ENCODE measurements around the gene NCBP2L.

NCBP2L gene

GRCh38 chrX:107752714-107753113 is 24.8 kb upstream of the NCBP2L start:
- DNase-seq (ENCODE audit: low read depth in 2 of 2): no peak

DNA sequence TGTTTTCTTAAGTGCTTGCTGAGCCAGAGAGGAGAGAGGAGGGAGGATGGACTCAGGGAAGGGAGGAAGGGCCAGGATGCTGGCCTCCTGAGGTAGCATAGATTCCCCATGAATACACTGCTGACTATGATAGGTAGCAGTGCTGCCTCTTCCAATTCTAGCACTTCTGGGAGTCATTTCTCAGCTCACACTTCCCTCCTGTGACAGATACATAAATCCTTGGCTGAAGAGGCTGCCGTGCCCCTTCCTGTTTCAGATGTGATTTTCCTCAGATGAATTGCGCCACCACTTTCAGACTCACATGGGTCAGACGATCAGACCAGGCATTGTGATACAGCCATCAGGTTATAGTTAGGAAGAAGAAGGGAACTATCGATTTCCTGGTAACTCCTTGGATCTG is 24.3 kb upstream of the NCBP2L start:
- DNase-seq (ENCODE audit: low read depth in 2 of 2): no peak

GRCh38 chrX:107755721-107756120 is 21.8 kb upstream of the NCBP2L start:
- no peak for DNase-seq (ENCODE audit: low read depth in 2 of 2)

GRCh38 chrX:107758231-107758766 is 19.2 kb upstream of the NCBP2L start:
- DNase-seq (ENCODE audit: low read depth in 2 of 2): no peak

- no peak for DNase-seq (ENCODE audit: low read depth in 2 of 2)
Observed at GRCh38 chrX:107760304-107761077, 17.0 kb upstream of the NCBP2L start.

GRCh38 chrX:107763647-107764046 is 13.9 kb upstream of the NCBP2L start:
- DNase-seq (ENCODE audit: low read depth in 2 of 2): no peak

GRCh38 chrX:107764845-107765608 is 12.5 kb upstream of the NCBP2L start:
- no peak for DNase-seq (ENCODE audit: low read depth in 2 of 2)

GRCh38 chrX:107766470-107767150 is 10.9 kb upstream of the NCBP2L start:
- DNase-seq (ENCODE audit: low read depth in 2 of 2): no peak

- DNase-seq (ENCODE audit: low read depth in 2 of 2): no peak
Observed at GRCh38 chrX:107768051-107768450, 9.5 kb upstream of the NCBP2L start.

GRCh38 chrX:107769581-107770317 is 7.8 kb upstream of the NCBP2L start:
- no peak for DNase-seq (ENCODE audit: low read depth in 2 of 2)

DNA sequence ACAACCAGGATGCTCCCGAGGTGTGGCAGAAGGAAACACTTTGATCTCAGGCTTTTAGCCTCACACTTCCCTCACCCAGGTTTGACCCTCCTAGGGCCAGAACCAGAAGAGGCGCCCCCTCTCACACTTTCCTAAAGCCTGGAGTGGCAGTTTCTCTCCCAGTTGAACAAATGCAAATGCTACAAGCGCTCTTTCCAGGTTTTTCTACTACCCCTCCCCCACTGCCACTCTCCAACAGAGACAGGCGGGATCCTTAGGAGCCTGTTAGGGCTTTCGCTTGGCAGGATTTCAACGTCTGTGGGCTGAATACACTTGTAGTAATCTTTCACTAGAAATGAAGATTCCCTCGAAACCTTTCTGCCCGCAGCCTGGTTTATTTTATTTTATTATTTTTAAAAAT is 4.3 kb upstream of the NCBP2L start:
- no peak for DNase-seq (ENCODE audit: low read depth in 2 of 2)

DNA sequence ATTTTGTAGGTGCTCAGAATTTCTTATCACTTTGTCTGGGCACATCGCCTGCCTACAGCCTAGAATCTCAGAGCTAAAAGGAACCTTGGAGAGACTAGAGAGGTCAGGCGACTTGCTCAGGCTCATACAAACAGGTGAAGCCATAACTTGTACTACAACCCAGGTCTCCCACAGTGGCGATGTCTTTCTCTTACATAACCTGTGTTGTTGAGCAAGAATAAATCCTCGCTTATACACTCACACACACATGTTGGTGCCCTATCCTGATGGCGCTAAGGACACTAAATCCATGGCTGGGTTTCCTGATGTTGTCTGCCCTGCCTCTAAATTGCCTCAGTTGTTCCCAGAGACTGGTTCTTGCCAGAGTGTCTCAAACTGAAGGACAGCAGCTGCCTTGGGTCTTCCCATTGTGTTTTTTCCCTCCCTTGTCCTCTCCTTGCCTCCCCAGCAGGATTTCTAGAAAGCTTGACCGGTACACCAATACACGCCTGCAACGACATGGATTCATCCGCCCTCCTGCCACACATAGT is 3.6 kb upstream of the NCBP2L start:
- no peak for DNase-seq (ENCODE audit: low read depth in 2 of 2)

DNA sequence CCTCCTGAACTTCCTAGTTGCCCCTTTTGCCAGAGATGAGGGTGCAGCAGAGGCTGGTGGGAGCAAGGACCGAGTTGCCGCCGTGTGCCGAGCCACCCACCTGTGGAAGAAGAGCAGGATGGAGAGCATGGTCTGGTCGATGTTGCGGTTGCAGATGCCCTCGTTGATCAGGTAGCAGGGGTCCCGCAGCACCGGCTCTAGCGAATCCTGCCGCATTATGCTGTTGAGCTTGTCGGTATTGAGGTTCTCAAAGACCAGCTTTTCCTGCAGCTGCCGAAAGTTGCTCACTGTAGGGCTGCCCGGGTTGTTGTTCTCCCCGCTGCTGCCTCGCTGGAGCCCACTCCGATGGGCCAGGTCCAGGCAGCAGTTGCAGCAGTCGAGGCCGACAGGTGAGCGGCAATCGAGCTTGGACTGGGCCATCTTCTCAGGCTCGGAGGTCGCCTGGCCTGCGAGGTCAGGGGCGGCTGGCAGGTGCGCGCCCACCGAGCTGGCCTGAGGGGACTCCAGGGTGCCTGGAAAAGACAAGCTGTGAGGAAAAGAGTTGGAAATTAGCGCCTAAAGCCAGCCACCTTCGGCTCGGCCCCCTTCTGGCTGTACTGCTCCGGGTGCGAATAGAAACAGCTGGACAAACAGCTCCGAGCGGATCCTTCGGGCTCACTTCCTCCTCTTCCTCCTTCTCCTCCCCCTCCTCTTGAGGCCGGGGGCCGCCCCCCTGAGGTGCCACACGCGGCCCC is 2.4 kb upstream of the NCBP2L start:
- no peak for DNase-seq (ENCODE audit: low read depth in 2 of 2)

GRCh38 chrX:107775734-107776511 is 1.6 kb upstream of the NCBP2L start, which contains the start of gene TSC22D3:
Gene TSC22D3 (minus strand): TSS chrX:107775787. CDS start chrX:107775419, 368 bp downstream.
- no peak for DNase-seq (ENCODE audit: low read depth in 2 of 2)

GRCh38 chrX:107776649-107777535 is 641 bp upstream of the NCBP2L start:
- DNase-seq (ENCODE audit: low read depth in 2 of 2): peak; percentile 64 to 66

DNA sequence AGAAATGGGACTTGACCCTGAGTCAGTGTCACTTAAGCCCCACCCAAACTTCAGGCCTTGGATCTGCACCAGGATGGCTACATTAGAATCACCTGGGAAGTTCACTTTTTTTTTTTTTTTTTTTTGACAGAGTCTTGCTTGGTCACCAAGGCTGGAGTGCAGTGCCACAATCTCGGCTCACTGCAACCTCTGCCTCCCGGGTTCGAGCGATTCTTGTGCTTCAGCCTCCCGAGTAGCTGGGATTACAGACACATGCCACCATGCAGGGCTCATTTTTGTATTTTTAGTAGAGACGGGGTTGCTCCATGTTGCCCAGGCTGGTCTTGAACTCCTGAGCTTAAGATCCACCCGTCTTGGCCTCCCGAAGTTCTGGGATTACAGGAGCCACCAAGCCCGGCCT is 3.0 kb downstream of the NCBP2L start:
- no peak for DNase-seq (ENCODE audit: low read depth in 2 of 2)

DNA sequence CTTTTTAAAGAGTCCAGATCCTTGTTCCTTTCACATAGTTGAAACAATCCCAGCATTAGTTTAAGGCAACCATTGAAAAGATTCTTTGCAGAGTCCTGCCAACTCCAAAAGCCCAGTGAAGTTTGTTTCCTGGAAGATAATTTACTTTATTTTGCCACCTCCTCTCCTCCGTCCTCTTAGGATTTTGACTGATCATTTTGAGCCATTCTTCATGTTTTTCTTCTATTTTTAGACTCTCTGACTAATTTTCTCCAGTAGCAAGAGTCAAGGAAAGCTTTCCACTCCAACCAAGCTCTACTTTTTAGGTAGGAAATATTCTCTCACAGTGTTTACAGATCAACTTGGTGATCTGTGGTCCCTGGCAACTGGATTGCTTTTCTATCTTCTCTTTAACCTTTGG is 10.3 kb downstream of the NCBP2L start:
- DNase-seq (ENCODE audit: low read depth in 2 of 2): no peak

DNA sequence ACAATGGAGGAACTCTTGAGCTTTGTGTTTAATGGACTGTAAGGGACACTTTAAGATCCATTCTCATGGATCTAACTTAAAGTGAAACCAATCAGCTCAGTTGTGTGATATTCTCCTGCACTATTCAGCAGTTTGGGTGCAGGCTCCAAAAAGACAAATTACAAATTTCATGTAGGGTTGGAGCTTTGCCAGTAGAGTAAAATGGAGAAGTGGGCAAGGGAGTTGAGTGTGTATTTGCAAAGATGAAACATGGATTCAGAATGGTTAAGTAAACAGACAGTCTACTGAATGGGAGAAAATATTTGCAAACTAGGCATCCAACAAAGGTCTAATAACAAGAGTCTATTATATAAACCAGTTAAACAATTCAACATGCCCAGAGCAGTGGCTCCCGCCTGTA is 26.9 kb downstream of the NCBP2L start:
- DNase-seq (ENCODE audit: low read depth in 2 of 2): no peak

- no peak for DNase-seq (ENCODE audit: low read depth in 2 of 2)
Observed at GRCh38 chrX:107805179-107805578, 27.6 kb downstream of the NCBP2L start.
